Fibroblast of mammary gland (primary cell): Measurements from ENCODE around the gene BMS1.

Experiments used
- DNase-seq: peaks from one replicate; pipeline ENCODE4 v3.0.0-alpha.2; 2010; ENCODE audit warnings: low read depth
- H3K4me3 ChIP-seq: 2 replicates; pipeline ENCODE4 v1.5.1; 2011; ENCODE audit warnings: low read depth, mild to moderate bottlenecking, low read length, moderate library complexity; ENCODE audit not compliant: control insufficient read depth
- TF ChIP-seq, protein P1 (sequence below): conservative IDR thresholded peaks from 2 replicates; pipeline ENCODE4 v1.5.1; 2011; ENCODE audit warnings: low read depth, low read length, inconsistent platforms; ENCODE audit not compliant: control insufficient read depth, insufficient read depth

BMS1 gene

DNA sequence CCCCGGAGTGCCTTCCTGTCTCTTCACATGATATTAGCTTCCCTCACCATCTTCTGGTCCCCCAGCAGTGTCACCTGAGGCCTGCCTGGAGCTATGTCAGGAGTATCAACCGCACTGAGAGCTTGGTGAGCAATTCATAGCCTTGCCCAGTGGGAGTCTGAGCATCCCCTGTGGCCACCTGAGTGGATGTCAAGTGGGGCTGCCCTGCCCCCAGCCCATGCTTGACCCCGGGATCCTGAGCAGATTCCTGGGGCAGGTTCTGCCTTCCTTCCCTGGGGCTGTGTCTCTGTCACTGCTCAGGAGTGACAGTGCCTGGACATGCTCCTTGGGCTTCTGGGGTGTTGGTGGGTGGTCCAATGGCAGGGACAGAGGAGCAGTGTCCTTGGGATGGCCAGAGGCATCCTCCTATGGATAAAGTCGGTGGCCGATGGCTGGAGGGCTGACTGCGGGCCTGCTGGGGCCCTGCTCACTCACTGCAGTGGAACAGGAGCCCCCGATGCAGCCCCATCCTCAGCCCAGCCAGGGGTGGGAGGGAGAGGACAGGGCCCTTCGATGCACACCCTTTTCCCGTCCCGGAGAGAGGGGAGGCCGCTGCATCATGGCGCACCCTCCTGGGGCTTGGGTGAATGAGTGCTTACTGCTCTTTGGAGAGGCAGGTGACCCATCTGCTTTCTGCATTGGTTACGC lies 95.7 kb downstream of the BMS1 start:
- TF ChIP-seq, protein P1, sequence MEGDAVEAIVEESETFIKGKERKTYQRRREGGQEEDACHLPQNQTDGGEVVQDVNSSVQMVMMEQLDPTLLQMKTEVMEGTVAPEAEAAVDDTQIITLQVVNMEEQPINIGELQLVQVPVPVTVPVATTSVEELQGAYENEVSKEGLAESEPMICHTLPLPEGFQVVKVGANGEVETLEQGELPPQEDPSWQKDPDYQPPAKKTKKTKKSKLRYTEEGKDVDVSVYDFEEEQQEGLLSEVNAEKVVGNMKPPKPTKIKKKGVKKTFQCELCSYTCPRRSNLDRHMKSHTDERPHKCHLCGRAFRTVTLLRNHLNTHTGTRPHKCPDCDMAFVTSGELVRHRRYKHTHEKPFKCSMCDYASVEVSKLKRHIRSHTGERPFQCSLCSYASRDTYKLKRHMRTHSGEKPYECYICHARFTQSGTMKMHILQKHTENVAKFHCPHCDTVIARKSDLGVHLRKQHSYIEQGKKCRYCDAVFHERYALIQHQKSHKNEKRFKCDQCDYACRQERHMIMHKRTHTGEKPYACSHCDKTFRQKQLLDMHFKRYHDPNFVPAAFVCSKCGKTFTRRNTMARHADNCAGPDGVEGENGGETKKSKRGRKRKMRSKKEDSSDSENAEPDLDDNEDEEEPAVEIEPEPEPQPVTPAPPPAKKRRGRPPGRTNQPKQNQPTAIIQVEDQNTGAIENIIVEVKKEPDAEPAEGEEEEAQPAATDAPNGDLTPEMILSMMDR = no peak
- DNase-seq = no peak
- H3K4me3 ChIP-seq = no peak overlapping the region

DNA sequence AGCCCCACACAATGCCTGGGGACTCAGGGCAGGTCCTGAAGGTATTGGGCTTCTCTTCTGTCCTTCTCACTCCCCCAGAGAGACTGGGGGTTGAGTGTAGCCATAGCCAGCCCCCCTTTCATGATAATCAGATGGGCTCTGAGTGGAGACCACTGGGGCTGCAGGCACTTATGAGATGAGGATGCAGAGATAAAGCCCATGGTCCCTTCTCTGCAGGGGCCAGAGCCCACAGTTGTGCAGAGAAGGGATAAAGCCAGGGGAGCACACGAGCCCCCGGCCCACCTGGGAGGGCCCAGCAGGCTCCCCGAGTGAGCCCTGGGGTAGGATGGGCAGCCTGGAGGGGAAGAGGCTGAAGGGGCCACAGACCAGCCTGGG lies 96.2 kb downstream of the BMS1 start:
- TF ChIP-seq, protein P1 = no peak
- H3K4me3 ChIP-seq = no peak overlapping the region
- no peak for DNase-seq

DNA sequence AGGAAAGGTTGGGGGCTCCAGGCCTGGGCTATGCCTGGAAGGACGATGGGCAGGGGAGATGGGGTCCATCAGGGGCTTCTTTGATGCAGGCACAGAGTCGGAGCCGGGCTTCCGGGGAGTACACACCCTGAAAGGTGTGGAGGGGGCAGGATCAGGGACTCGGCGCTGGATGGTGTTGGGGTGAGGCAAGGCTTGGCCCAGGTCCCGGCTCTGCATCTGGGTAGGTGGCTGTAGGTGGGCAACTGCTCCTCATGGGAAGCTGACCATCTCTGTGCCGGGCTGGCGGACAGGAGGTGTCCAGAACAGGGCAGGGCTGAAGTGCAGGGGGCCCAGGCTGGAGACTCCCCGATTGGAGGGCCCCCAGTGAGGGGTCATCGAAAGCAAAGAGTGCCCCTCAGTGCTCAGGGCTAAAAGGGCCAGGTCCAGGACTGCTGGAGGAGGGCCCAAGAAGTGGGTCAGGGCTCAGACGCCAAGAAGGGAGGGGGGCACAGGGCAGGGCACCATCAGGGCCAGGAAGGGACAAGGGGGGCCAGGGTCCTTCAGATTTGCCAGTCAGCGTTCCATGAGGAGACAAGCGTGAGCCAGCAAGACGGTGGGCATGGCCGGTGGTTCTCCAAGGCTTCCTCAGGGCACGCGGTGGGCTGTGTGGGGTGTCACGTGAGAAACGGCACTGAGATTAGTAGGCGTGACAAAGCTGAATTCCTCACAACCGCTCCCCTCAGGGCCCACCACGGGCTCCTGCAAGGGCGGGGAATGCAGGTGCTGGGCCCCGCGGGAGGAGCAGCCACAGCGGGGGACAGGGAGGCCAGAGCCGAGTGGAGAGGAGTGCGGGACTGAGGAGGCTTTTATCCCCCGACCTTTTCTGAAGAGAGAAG lies 97.0 kb downstream of the BMS1 start:
- DNase-seq = no peak
- no peak overlapping the region for H3K4me3 ChIP-seq
- TF ChIP-seq, protein P1 = no peak

DNA sequence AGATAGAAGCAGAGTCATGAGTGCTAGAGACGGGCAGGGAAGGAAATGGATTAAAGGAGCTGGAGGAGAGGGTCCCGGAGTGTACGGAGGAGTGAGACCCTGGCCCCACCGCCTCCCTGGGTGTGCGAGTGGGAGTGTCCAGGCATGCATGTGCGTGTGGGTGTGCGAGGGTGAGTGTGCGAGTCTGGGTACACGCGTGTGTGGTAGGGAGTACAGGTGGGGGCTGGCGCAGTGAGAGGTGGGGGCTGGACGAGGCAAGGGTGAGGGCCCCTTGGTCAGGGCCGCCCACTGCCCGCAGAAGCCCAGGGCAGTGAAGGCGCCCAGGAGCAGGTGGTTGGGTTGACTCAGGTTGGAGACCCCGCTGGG lies 97.6 kb downstream of the BMS1 start:
- TF ChIP-seq, protein P1 = no peak
- no peak overlapping the region for H3K4me3 ChIP-seq

DNA sequence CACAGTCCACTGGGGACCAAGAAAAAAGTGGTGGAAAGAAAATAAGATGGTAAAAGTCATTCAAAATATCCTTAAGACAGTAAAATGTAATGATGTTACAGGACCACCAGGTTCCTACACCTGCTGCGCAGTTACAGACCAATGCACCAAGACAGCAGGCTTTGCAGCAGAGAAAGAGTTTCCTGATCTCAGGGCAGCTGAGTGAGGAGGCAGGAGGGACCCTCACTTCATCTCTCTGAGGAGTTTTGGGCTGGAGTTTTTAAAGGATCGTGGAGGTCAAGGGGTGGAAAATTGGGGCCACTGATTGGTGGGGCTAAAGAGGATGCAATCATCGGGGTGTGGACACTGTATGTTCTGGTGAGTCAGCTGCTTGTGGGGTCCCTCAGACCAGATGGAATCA lies 100.0 kb downstream of the BMS1 start:
- DNase-seq = no peak

More for the DNA sequence above, 97.6 kb downstream of the BMS1 start:
- DNase-seq = no peak

More for the DNA sequence above, 100.0 kb downstream of the BMS1 start:
- TF ChIP-seq, protein P1 = no peak
- H3K4me3 ChIP-seq = no peak overlapping the region
